Smooth muscle cell (in vitro differentiated cells): Measurements from ENCODE around the gene IQSEC2. TPM values are rescaled to one million over a fixed set of nuclear protein-coding genes. Genes with fewer than 3 reads are reported as not detected.
A peak's percentile ranks its signal among the peaks of the same experiment; 100 is the strongest.

Experiments used
- DNase-seq: peaks from one replicate; lab custom pipeline; 2025; ENCODE audit not compliant: unreplicated experiment; lab: John Stamatoyannopoulos, UW
- H2AFZ ChIP-seq: fragments of 200-600 bp; sonication (generic); 2 replicates; pipeline ENCODE4 v1.6.0; 2016; ENCODE audit warnings: antibody characterized with exemption, low read depth, mild to moderate bottlenecking
- H3F3A ChIP-seq: fragments of 200-600 bp; sonication (generic); 2 replicates; pipeline ENCODE4 v1.6.0; 2017; ENCODE audit warnings: antibody characterized with exemption, low read depth
- H3K27ac ChIP-seq: fragments of 200-600 bp; sonication (generic); 2 replicates; pipeline ENCODE4 v1.5.1; 2016; ENCODE audit warnings: low read depth, mild to moderate bottlenecking
- H3K27me3 ChIP-seq: fragments of 200-600 bp; sonication (generic); 2 replicates; pipeline ENCODE4 v1.6.1; 2016; ENCODE audit warnings: low read depth, mild to moderate bottlenecking
- H3K36me3 ChIP-seq: fragments of 200-600 bp; sonication (generic); 2 replicates; pipeline ENCODE4 v1.5.1; 2016; ENCODE audit warnings: low read depth
- H3K4me1 ChIP-seq: fragments of 200-600 bp; sonication (generic); 2 replicates; pipeline ENCODE4 v1.5.1; 2016; ENCODE audit warnings: low read depth
- H3K4me2 ChIP-seq: fragments of 200-600 bp; sonication (generic); 2 replicates; pipeline ENCODE4 v1.6.0; 2016; ENCODE audit warnings: mild to moderate bottlenecking
- H3K4me3 ChIP-seq: fragments of 200-600 bp; sonication (generic); 2 replicates; pipeline ENCODE4 v1.5.1; 2016; ENCODE audit warnings: mild to moderate bottlenecking
- H3K79me2 ChIP-seq: fragments of 200-600 bp; sonication (generic); 2 replicates; pipeline ENCODE4 v1.6.0; 2016; ENCODE audit warnings: low read depth, mild to moderate bottlenecking
- H3K9ac ChIP-seq: fragments of 200-600 bp; sonication (generic); 2 replicates; pipeline ENCODE4 v1.6.0; 2016; ENCODE audit warnings: low read depth
- H3K9me3 ChIP-seq: fragments of 200-600 bp; sonication (generic); replicated peaks from 2 replicates; pipeline ENCODE4 v1.5.1; 2016; ENCODE audit warnings: low read depth
- H4K20me1 ChIP-seq: fragments of 200-600 bp; sonication (generic); 2 replicates; pipeline ENCODE4 v1.6.0; 2016; ENCODE audit warnings: low read depth
- WGBS: methylation state at CpG from one replicate; pipeline ENCODE4 v1.1.7; 2016; ENCODE audit warnings: low lambda C conversion rate; 5-methylcytosine and 5-hydroxymethylcytosine counted together
- polyA plus RNA-seq: library from polyadenylated mRNA; unstranded; fragments of >200 nt; fragmentation: Nextera tagmentation; extraction: Ambion mirVana; gene quantifications from 2 replicates; pipeline ENCODE4 v1.2.1, GENCODE V29; 2016
- total RNA-seq: library from RNA; depleted of rRNA; stranded (reverse); fragments of >200 nt; gene quantifications from 2 replicates; pipeline ENCODE4 v1.2.3, GENCODE V29; 2014
- TF ChIP-seq, protein P1 (sequence below): fragments of 200-600 bp; sonication (generic); IDR thresholded peaks from 2 replicates; pipeline ENCODE4 v1.5.1; 2017; ENCODE audit warnings: borderline replicate concordance, mild to moderate bottlenecking, antibody characterized with exemption; ENCODE audit not compliant: insufficient read depth, poor library complexity, severe bottlenecking

IQSEC2 gene
- total and polyA plus RNA-seq, 2 experiments from 2014 or later: 4.2 to 6.9 TPM

DNA sequence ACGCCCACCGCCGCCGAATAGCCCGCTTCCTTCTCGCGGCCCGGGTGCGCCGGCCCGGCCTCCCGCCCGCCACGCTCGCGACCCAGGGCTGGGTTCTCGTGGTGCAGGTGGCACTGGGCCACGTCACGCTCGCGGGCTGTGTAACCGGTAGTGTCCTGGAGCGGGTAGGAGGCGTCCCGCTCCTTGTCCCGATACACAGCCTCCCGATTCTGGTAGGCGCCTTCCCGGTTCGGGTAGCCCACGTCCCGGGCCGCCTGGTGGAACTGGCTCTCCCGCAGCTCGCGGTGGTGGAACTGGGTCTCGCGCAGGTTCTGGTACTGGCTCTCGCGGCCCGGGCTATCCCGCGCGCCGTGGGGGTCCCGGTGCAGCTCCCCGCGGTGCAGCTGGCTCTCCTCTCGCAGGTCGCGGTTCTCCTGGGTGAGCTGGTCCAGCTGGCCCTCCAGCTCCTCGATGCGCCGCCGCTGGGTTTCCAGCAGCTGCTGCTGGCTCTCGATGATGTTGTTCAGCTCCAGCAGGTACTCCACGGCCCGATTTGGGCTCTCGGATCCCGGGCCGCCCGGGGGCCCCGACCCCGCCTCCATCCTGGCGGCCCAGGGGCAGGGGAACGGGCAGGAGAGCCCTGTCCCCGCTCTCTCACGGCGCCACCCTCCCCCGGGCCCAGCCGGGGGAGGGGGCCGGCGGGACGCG lies 39.3 kb upstream of the IQSEC2 start:
- no peak for DNase-seq
- Histone ChIP-seq H3K27me3 (peaks cover 43% of the 10 kb centered on the region), H3K9me3 (no peaks in the 10 kb centered on the region), H3K9ac (no peak overlapping the region), H3K36me3 (no peaks in the 10 kb centered on the region), H3K27ac (no peak overlapping the region), H3K79me2 (no peaks in the 10 kb centered on the region), H3K4me3 (peak overlapping the region; percentile 55), H3F3A (no peaks in the 10 kb centered on the region), H4K20me1 (no peaks in the 10 kb centered on the region), H3K4me1 (no peaks in the 10 kb centered on the region), H2AFZ (peak overlapping the region; percentile 58), H3K4me2 (peak overlapping the region; percentile 89)
- TF ChIP-seq, protein P1, sequence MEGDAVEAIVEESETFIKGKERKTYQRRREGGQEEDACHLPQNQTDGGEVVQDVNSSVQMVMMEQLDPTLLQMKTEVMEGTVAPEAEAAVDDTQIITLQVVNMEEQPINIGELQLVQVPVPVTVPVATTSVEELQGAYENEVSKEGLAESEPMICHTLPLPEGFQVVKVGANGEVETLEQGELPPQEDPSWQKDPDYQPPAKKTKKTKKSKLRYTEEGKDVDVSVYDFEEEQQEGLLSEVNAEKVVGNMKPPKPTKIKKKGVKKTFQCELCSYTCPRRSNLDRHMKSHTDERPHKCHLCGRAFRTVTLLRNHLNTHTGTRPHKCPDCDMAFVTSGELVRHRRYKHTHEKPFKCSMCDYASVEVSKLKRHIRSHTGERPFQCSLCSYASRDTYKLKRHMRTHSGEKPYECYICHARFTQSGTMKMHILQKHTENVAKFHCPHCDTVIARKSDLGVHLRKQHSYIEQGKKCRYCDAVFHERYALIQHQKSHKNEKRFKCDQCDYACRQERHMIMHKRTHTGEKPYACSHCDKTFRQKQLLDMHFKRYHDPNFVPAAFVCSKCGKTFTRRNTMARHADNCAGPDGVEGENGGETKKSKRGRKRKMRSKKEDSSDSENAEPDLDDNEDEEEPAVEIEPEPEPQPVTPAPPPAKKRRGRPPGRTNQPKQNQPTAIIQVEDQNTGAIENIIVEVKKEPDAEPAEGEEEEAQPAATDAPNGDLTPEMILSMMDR: no peak
- 43% methylated on average over 35 of the region's 75 CpGs for WGBS

DNA sequence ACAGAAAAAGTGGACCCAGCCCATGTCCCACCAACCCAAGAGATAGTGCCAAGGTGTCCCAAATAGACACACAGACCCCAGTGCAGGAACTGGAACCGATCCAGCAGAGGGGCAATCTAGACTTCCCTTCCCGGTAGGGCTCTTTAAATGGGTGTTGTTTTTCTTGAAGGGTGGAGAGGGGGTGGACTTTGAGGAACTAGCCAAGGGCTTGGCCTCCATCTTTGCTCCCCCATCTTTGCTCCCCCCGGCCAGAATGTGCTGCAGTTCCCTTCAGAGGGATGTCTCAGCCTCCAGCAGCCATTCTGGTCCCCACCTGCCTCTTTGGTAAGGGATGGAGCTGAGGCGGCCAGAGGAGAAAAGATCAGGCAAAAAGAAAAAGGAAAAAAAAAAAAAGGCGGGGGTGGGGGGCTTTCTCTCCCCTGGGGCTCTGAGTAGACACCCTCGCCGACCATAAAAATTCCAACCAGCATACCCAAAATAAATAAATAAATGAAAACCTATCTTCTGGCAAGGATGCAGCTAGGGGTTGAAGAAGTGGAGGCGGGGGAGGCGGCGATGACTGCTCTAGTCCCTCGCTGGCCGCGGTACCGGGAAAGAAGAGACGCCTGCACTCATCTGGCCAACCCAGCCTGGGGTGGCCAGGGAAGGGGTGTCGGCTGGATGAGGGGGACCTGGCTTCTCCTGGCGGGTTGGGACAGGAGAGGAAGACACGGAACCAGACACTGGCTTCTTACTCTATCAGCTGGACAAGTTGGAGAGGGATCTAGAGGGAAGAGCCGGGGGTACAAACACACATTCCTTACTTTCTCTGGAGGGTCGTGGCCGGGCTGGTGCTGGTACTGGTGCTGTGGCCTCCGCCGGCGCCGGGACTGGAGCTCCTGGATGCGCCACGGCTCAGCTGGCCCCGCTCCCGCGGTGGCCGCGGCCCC lies 38.5 kb upstream of the IQSEC2 start:
- Histone ChIP-seq H4K20me1 (no peaks in the 10 kb centered on the region), H2AFZ (no peak overlapping the region), H3K4me3 (peak overlapping the region; percentile 55), H3K4me1 (no peaks in the 10 kb centered on the region), H3K9ac (no peak overlapping the region), H3F3A (no peaks in the 10 kb centered on the region), H3K27ac (no peak overlapping the region), H3K9me3 (no peaks in the 10 kb centered on the region), H3K4me2 (peak overlapping the region; percentile 89), H3K79me2 (no peaks in the 10 kb centered on the region), H3K27me3 (peaks cover 43% of the 10 kb centered on the region), H3K36me3 (no peaks in the 10 kb centered on the region)
- no peak for DNase-seq
- TF ChIP-seq, protein P1: no peak
- WGBS: 51% methylated on average over 22 of the region's 32 CpGs

DNA sequence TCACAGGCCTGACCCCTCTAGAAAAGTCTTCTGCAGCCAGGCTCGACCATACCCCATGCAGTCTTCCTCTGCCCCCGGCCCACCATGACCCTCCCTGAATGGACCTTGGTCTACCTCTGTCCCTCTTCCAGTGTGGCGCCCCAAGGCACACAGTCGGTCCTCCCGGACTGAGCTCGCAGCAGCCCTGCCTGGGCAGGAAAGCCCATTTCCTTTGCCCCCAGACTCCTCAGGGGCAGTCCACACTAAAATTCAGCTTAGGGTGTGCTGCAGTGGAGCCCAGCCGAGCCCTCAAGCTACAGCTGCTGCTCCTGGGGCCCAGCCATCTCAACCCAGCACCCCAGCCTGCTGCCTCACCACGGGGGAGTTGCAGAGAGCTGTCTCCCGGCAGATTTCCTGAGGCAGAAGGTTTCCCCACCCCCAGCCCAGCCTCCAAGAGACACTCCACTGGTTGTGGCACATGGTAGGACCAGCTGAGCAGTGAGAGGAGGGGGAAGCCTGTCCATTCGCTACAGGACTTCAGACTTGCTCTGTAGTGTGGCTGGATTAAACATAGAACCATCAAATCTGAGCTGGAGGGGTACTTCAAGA lies 37.5 kb upstream of the IQSEC2 start:
- peaks cover 39% of the 10 kb centered on the region for H3K27me3 ChIP-seq
- no peaks in the 10 kb centered on the region for H3K36me3 ChIP-seq
- no peaks in the 10 kb centered on the region for H3K4me1 ChIP-seq
- H2AFZ ChIP-seq: no peak overlapping the region
- H3F3A ChIP-seq: no peaks in the 10 kb centered on the region
- H3K79me2 ChIP-seq: no peaks in the 10 kb centered on the region
- H3K4me2 ChIP-seq: no peak overlapping the region
- no peak overlapping the region for H3K27ac ChIP-seq
- no peaks in the 10 kb centered on the region for H4K20me1 ChIP-seq
- H3K9ac ChIP-seq: no peak overlapping the region
- H3K9me3 ChIP-seq: no peaks in the 10 kb centered on the region
- 66% methylated on average over 10 of the region's 10 CpGs for WGBS
- no peak overlapping the region for H3K4me3 ChIP-seq
- TF ChIP-seq, protein P1: no peak
- no peak for DNase-seq
